NCI-H128 (cell line): ENCODE results near the gene PLTP.
"Not testable (repeated sequence)": the region's sequence is repeated elsewhere in the genome, so short reads cannot be mapped to it uniquely, and the experiment has no call there.

Experiments
- DNase-seq: peaks from one replicate; lab custom pipeline; 2025; ENCODE audit not compliant: unreplicated experiment; lab: John Stamatoyannopoulos, UW

PLTP gene, protein sequence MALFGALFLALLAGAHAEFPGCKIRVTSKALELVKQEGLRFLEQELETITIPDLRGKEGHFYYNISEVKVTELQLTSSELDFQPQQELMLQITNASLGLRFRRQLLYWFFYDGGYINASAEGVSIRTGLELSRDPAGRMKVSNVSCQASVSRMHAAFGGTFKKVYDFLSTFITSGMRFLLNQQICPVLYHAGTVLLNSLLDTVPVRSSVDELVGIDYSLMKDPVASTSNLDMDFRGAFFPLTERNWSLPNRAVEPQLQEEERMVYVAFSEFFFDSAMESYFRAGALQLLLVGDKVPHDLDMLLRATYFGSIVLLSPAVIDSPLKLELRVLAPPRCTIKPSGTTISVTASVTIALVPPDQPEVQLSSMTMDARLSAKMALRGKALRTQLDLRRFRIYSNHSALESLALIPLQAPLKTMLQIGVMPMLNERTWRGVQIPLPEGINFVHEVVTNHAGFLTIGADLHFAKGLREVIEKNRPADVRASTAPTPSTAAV

DNA sequence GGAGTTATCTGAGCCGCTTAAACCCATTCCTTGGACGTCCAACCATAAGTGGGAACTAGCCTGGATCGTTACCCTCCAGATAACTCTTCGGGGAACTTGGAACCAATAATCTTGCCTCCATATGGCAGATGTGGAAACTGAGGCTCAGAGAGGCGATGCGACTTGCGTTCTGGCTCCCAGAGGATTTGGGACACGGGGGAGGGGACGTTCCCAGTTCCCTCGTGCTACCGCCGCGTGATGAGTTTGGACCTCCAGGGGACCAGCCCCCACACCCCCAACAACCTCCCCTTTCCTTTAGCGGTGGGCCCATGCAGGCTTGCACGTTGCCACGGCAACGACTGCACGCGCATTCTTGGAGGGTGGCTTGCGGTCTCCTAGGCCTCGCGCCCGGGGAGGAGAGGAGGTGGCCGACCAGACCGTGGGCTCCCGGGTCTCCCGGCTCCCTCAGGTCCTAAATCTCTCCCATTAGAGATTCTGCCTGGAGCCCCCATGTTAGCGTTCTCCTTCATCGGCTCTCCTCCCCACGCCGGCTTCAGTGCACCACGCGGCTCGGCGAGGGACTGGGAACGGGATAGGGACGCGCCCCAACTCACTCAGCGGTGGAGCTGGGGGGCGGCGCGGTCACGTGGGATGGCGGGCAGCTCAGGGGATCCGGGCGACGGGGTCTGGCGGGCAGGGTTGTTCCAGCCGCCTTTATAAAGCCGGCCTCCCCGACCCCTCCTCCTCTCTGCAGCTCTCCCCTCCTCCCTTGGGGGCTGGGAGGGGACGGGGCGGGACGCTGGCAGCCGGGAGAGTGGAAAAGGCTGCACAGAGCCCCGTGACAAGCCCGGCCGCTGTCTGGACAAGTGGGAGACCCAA is at the start of gene PLTP:
PLTP (minus strand) TSS at position 670 of the 858 bp plus-strand sequence. CDS start 703 bp downstream, outside the sequence.
- no peak for DNase-seq

GRCh38 chr20:45959956-45960630 is 48.1 kb upstream of the PLTP start:
- no peak for DNase-seq

DNA sequence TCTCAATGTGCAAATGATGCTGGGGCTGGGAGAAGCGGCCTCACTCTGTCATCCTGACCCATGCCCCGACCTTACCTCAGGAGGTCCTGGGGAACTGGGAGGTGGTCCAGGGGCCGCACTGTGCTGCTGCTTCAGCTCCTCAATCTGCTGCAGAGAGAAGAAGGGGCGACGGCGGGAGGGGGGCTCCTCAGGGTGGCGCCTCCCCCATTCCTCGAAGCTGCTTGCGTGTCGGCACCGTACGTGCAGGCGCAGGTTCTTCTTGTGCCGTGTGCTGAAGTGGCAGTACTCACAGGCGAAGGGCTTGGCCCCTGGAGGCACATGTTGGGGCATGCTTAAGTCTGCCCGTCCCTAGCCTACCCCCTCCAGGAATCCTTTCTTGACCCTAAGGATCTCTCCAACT is 47.2 kb upstream of the PLTP start:
- DNase-seq, result no peak

DNA sequence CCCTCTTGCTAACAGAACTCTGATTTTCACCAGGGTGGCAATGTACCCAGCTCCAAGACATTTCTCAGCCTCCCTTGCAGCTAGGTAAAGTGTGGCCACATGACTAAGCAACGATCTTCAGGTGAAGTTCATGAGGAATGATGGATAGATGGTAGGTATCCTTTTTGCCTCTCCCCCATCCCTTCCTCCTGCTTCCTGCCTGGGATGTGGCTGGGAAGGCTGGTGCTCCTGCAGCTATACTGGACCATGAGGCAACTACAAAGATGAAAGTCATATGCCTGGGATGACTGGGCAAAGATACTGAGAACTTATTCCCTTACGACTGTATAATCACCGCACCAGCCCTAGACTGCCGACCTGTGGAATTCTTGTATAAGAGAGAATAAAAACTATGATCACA is 46.6 kb upstream of the PLTP start:
- DNase-seq, result no peak

GRCh38 chr20:45957021-45957941 is 45.3 kb upstream of the PLTP start:
- no peak for DNase-seq

DNA sequence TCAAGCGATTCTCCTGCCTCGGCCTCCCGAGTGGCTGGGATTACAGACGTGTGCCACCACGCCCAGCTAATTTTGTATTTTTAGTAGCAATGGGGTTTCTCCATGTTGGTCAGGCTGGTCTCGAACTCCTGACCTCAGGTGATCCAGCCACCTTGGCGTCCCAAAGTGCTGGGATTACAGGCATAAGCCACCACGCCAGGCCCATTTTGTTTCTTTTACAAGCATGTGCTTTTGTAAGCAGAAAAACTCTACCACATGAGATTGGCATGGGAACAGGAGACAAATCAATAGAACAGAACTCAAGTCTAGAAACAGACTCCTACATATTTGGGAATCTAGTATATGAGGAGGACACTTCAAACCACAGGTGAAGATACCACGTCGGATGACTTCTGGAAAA is 44.4 kb upstream of the PLTP start:
- DNase-seq, result not testable (repeated sequence)

DNA sequence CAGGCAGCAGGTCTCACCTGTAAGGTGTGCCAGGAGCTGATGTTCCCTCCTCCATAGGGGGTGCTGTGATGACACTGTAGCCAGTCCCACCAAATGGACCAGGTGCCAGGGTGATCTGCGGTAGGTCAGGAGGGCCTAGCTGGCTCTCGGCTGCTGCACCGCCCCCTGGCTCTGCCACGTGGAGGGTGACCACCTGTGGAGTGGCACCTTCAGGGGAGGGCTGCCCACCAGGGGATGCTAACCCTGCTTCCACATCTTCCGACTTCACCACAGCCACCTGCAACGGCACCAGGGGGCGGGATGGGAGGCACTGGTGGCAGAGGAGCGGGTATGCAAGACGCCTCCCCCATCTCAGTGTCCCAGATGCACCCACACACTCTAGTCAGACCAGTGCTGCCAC is 41.7 kb upstream of the PLTP start:
- DNase-seq, result no peak

DNA sequence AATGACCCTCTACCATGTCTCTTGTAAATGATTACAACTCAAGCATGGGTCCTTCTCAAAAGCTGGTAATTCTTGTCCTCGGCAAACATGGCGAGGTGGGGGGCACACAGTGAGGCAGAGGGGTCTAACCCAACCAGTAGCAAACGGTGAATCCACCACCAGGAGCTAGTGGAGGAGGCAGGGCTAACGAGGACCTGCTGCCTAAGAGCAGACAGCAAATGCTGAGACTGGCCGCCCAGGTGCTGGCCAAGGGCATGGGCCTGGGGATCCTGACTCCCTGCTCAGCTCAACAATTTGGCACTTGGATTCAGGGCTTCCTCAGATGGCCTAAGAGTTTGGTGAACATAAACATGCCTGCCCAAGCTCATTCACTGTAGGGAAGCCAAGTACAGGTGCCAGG is 40.9 kb upstream of the PLTP start:
- no peak for DNase-seq

DNA sequence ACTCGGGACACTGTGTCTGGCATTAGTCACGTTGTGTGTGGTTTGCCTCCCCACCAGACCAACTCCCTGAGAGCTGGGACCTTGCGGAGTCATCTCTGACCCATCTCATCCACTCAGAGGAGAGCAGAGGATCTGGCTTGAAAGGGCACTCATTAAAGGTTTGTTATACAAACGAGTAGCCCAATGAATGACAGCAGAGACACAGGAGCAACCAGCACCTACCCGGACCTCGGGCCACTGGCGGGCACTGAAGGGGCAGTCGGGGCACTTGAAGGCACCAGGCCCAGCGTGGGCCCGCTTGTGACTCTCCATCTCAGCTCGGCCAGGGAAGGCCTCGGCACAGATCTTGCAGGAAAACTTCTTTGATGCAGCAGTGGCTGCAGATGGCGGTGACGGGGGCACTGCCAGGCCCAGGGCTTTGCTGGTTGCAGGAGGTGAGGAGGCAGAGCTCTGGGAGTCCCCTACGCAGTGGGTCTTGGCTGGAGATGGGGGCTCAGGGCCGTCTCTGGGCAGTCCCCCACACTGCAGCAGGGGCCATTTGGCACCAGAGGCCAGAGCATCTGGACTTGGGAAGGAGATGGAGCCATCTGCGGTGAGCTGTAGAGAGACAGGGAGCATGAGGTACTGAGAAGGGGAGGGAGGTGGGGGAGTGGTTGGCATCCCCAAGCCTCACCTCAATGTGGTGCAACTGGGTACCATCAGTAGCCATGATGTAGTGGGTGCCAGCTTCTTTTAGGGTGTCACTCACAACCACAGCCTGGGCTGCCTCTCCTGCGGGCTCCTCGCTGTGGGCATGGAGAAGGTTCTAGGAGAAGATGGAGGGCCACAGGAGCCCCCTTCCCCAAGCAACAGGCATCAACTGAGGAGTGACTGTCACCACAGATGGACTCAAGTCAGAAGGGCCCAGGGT is 40.2 kb upstream of the PLTP start:
- DNase-seq, result no peak

GRCh38 chr20:45950330-45950646 is 38.3 kb upstream of the PLTP start:
- no peak for DNase-seq

GRCh38 chr20:45949542-45950329 is 37.8 kb upstream of the PLTP start:
- no peak for DNase-seq

DNA sequence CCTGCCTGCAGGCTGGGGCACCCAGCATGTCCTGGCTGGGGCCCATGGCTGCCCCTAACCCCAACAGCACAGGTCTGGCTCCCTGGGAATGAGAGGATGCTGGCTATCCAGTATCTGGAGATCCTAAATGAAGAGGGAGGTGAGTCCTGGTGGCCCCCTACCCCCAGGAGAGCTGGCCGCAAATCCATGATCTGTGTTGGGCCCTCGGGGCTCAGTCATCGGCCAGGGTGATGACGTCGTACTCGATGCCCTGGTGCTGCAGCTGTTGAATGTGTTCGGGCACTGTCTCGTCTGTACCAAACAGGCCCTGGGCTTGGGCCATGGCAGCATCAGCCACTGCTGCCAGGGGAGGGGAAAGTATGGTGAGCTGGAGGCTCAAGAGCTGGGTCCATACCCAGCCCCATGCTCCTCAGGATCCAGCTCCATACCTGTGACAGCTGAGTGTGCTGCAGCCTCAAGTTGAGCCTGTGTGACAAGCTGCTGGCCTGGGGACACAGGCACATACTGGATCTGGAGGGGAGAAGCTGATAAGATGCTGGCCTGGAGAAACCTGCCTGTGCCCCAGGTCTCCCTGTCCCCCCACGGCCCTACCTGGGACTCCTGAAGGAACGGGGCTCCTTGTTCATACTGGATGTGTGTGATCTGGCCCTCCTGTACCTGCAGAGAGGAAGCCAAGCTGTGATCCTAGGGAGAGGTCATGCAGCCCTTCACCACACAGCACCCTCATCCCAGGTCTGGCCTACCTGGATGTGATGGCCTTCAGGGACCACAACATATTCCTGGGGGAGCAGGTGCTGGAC is 37.0 kb upstream of the PLTP start:
- no peak for DNase-seq

- DNase-seq, result no peak
Observed at GRCh38 chr20:45948261-45948733, 36.3 kb upstream of the PLTP start.

DNA sequence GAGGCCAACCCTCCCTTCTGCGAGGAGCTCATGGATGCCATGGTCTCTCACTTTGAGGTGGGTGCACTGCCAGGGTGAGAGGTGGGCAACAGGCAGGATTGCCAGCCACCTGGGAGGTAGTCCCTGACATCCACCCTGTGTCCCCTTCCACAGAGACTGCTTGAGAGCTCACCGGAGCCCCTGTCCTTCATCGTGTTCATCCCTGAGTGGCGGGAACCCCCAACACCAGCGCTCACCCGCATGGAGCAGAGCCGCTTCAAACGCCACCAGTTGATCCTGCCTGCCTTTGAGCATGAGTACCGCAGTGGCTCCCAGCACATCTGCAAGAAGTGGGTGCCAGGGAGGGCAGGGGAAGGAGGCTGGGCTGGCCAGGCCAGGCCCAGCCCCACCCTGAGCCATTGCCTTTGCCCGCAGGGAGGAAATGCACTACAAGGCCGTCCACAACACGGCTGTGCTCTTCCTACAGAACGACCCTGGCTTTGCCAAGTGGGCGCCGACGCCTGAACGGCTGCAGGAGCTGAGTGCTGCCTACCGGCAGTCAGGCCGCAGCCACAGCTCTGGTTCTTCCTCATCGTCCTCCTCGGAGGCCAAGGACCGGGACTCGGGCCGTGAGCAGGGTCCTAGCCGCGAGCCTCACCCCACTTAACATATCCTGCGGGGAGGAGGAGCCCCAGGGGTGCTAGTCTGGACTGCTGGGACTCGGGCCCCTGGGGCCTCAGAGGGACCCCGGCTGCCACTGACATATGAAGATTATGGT is 35.3 kb upstream of the PLTP start:
- no peak for DNase-seq

DNA sequence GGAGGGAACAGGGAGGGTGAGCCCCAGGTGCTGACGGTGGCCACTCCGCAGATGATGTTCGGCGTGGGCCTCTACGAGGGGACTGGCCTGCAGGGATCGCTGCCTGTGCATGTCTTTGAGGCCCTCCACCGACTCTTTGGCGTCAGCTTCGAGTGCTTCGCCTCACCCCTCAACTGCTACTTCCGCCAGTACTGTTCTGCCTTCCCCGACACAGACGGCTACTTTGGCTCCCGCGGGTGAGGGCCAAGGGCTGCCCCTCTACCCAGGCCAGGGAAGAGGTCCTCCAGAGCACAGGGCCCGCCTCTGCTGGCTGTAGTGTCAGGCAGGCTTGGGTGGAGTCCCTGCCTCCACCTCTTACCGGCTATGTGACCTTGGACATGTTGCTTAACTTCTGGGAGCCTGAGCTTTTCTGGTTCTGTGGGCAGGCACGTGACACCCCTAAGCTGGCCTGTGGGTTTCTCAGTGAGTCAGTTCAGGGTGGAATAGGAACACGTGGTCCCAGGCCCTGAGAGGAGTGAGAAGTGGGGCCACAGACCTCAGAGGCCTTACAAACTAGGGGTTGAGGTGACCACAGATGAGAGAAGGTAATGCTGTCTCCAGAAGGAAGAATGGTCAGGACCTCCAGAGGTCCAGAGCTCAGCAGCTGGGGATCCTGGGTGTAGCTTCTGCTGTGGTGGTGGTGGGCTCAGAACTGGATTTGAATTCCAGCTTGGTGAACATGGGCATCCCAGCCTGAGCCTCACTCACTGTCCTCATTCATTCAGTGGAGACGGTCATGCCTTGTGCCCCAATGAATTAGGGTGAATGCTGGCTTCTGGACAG is 34.4 kb upstream of the PLTP start:
- no peak for DNase-seq

DNA sequence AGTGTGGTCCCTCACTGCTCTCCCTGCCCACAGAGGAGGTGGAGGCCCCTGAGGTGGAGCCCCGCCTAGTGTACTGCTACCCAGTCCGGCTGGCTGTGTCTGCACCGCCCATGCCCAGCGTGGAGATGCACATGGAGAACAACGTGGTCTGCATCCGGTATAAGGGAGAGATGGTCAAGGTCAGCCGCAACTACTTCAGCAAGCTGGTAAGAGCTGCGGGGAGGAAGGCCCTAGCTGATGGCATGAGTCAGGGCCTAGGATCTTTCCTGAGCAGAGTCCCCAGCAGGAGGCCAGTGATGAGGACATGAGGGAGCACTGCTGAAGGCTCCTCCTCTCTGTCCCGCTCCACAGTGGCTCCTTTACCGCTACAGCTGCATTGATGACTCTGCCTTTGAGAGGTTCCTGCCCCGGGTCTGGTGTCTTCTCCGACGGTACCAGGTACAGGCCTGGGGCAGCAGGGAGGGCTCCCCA is 33.8 kb upstream of the PLTP start:
- no peak for DNase-seq
